ENCODE results near the gene DAG1.

DAG1 gene

DNA sequence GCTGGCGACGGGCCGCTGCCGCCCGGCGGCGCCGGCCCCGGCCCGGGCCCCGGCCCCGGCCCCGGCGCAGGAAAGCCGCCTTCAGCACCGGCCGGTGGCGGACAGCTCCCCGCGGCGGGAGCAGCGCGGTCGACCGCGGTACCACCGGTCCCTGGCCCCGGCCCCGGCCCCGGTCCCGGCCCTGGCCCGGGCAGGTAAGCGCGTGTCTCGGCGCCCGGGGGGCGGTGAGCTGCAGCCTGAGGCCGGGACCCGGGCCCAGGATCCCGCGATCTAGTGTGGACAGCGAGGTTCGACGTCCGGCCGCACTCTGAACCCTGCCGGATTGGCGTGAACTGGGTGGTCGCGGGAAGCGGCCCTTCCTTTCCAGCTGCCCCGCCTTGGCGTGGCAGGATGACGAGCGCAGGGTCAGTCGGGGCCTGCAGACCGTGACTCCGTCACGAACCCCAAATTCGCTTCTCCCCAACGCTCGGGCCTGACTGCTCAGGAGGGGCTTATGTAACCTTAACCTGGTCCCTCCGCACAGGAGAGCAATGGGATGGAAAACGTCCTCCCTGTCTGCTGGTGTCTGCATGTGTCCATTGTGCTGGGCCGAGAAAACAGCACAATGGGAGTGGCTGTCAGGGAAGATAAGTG is 84.7 kb downstream of the DAG1 start:
- peak in 4 of 14 donors; percentile 37 to 76 (median 48) for DNase-seq

GRCh38 chr3:49556500-49557275 is 86.6 kb downstream of the DAG1 start:
- DNase-seq: peak in 1 of 14 donors; percentile 47

- peak in 2 of 14 donors; percentile 16 to 21 for DNase-seq
These were observed 93.0 kb downstream of the DAG1 start for GRCh38 chr3:49563040-49563578.

- peak in 1 of 14 donors; percentile 35 for DNase-seq
These were observed 93.7 kb downstream of the DAG1 start for GRCh38 chr3:49563766-49564165.

DNA sequence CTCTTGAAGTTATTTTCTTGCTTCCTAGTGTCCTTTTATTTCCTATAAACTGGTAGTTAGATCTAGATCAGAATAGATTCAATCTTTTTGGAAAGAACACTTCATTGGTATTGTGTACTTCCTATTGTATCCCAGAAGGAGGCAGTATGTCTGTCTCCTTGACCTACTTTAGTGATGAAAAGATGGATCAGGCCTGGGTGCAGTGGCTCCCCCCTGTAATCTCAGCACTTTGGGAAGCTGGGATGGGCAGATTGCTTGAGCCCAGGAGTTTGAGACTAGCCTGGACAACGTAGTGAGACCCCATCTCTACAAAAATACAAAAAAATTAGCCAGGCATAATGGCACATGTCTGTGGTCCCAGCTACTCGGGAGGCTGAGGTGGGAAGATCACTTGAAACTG is 96.2 kb downstream of the DAG1 start:
- DNase-seq: no peak

DNA sequence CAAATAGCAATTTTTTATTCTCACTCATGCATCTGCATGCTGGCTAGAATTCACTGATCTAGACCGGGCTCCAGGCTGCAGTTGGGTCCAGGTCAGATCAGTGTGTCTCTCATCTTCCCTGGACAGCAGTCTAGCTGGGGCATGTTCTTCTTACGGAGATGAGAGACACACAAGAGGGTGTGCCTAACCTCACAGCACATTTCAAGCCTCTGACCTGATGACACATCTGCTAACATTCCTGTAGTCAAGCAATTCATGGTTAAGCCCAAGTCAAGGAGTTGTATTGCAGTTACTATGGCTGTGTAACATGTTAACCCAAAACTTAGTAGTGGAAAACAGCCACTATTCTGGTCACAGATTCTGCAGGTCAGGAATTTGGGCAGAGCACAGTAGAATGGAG is 97.3 kb downstream of the DAG1 start:
- DNase-seq: no peak

DNA sequence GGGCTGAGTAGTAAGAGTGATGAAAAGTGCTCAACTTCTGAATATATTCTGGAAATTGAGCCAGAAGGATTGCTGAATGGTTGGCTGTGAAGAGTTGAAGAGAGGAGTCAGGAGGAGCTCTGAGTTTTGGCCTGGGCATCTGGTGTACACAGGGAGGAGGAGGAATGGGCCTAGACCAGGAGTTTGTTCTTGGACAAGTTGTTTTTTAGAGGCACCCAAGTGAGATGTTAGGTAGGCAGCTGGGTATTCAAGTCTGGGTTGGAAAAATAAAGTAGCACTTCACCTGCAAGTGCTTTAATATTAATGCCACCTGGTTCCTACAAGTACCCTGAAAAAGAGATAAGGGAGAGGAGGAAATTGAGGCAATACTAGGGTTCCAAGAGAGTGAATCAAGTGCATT is 98.9 kb downstream of the DAG1 start:
- no peak for DNase-seq

GRCh38 chr3:49570028-49570654 is 100.1 kb downstream of the DAG1 start:
- no peak for DNase-seq

DNA sequence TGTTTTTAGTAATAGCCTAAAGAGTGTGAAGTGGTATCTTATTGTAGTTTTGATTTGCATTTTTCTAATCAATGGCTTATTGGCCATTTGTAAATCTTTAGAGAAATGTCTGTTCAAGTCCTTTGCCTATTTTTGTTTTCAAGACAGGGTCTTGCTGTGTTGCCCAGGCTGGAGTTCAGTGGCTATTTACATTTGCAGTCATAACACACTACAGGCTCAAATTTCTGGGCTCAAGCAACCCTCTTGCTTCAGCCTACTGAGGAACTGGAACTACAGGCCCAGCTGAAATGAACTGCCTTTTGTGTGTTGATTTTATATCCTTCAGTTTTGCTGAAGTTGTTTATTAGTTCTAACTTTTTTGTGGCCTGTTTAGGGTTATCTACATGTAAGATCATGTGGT is 112.1 kb downstream of the DAG1 start:
- no peak for DNase-seq
